CD4-positive, alpha-beta T cell treated with Interleukin-15 for 1 hour (primary cell): ENCODE data around the gene PLA2G1B.
A peak's percentile ranks its signal among the peaks of the same experiment; 100 is the strongest.

Source experiments
- DNase-seq: peaks from one replicate; pipeline ENCODE4 v3.0.0-alpha.2; 2020

PLA2G1B gene

GRCh38 chr12:120323772-120324171 is 3.8 kb downstream of the PLA2G1B start:
- DNase-seq = no peak

- no peak for DNase-seq
Observed at GRCh38 chr12:120321382-120322202, 6.0 kb downstream of the PLA2G1B start.

- DNase-seq = peak; percentile 100
Observed at GRCh38 chr12:120317224-120318105, 10.1 kb downstream of the PLA2G1B start.

GRCh38 chr12:120316798-120317223 is 10.8 kb downstream of the PLA2G1B start:
- DNase-seq = no peak

- DNase-seq = no peak
Observed at GRCh38 chr12:120314220-120314619, 13.4 kb downstream of the PLA2G1B start.

- peak; percentile 88 for DNase-seq
Observed at GRCh38 chr12:120301962-120302815, 25.4 kb downstream of the PLA2G1B start, which contains the start of gene SIRT4. TSS of gene SIRT4 (plus strand) at chr12:120302321. CDS start at chr12:120303562, 1,241 bp downstream.

GRCh38 chr12:120292661-120293531 is 34.7 kb downstream of the PLA2G1B start, which contains the start of gene RNU4-1:
TSS of gene RNU4-1 (minus strand) at chr12:120293237.
- DNase-seq = peak; percentile 91

GRCh38 chr12:120292411-120292660 is 35.2 kb downstream of the PLA2G1B start:
- no peak for DNase-seq

GRCh38 chr12:120290609-120291305 is 36.8 kb downstream of the PLA2G1B start:
- peak; percentile 19 for DNase-seq

GRCh38 chr12:120287491-120287890 is 40.1 kb downstream of the PLA2G1B start:
- DNase-seq = no peak

GRCh38 chr12:120286768-120287490 is 40.6 kb downstream of the PLA2G1B start:
- DNase-seq = no peak

- no peak for DNase-seq
Observed at GRCh38 chr12:120284381-120284780, 43.2 kb downstream of the PLA2G1B start.

GRCh38 chr12:120283318-120283717 is 44.3 kb downstream of the PLA2G1B start:
- no peak for DNase-seq

- DNase-seq = no peak
Observed at GRCh38 chr12:120278137-120279069, 49.2 kb downstream of the PLA2G1B start.

- no peak for DNase-seq
Observed at GRCh38 chr12:120276734-120277133, 50.8 kb downstream of the PLA2G1B start.
